ENCODE measurements around the gene PRR23B.

The PRR23B gene

GRCh38 chr3:139020868-139021234, at the start of gene PRR23B:
TSS of gene PRR23B (minus strand) at chr3:139020926. CDS start at chr3:139020661, 265 bp downstream.
- H3K4me3 ChIP-seq (ENCODE audit: low read depth, low read length, poor library complexity, severe bottlenecking), result no peak within 1 kb of the TSS
- H3F3A ChIP-seq (ENCODE audit: insufficient read depth, low read length), result no peaks in the 10 kb centered on the region
- no peaks in the 10 kb centered on the region for H4K20me1 ChIP-seq (ENCODE audit: insufficient read depth, low read length)
- TF ChIP-seq EZH2 (IDR thresholded peaks at IDR 0.05; ENCODE audit: borderline replicate concordance, low read length), result no peak
- peak; percentile 63 for TF ChIP-seq CTCF (IDR thresholded peaks at IDR 0.05; ENCODE audit: low read length)
- H3K4me1 ChIP-seq (ENCODE audit: insufficient read depth, low read length, severe bottlenecking), result no peaks in the 10 kb centered on the region
- no peak within 1 kb of the TSS for H2AFZ ChIP-seq (ENCODE audit: low read length)
- no peaks in the 10 kb centered on the region for H3K79me2 ChIP-seq (ENCODE audit: insufficient read depth, low read length)
- no peak within 1 kb of the TSS for H3K4me2 ChIP-seq (ENCODE audit: low read length)
- no peaks in the 10 kb centered on the region for H3K9me3 ChIP-seq (ENCODE audit: low read length)
- H3K36me3 ChIP-seq (ENCODE audit: insufficient read depth, low read length), result no peaks in the 10 kb centered on the region
- H3K27me3 ChIP-seq (ENCODE audit: insufficient read depth, low read length), result no peaks in the 10 kb centered on the region
- no peak within 1 kb of the TSS for H3K9ac ChIP-seq (ENCODE audit: low read length)
- no peak within 1 kb of the TSS for H3K27ac ChIP-seq (ENCODE audit: low read depth, low read length, poor library complexity, severe bottlenecking)
- H3K9me2 ChIP-seq (ENCODE audit: low read depth, low read length), result no peaks in the 10 kb centered on the region

DNA sequence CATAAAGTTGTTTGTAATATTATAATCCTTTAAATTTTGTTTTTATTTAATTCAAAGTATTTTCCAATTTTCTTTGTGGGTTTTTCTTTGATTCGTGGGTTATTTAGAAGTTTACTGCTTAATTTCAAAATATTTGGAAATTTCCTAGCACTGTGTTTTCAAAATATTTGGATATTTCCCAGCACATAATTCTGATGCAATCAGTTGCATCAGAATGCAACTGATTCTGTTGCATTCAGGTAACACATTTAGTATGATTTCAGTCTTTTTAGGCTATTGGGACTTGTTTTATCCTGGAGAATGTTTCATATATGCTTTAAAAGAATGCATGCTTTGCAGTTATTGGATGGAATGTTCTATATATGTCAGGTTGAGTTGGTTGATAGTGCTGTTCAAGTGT, 42.2 kb upstream of the PRR23B start:
- Histone ChIP-seq H2AFZ (ENCODE audit: low read length) (no peak overlapping the region), H3K27me3 (ENCODE audit: insufficient read depth, low read length) (no peaks in the 10 kb centered on the region), H4K20me1 (ENCODE audit: insufficient read depth, low read length) (no peaks in the 10 kb centered on the region), H3K9me3 (ENCODE audit: low read length) (no peaks in the 10 kb centered on the region), H3K27ac (ENCODE audit: low read depth, low read length, poor library complexity, severe bottlenecking) (no peak overlapping the region), H3K36me3 (ENCODE audit: insufficient read depth, low read length) (no peaks in the 10 kb centered on the region), H3K79me2 (ENCODE audit: insufficient read depth, low read length) (no peaks in the 10 kb centered on the region), H3F3A (ENCODE audit: insufficient read depth, low read length) (no peaks in the 10 kb centered on the region), H3K4me2 (ENCODE audit: low read length) (no peak overlapping the region), H3K4me3 (ENCODE audit: low read depth, low read length, poor library complexity, severe bottlenecking) (no peak overlapping the region), H3K9me2 (ENCODE audit: low read depth, low read length) (no peaks in the 10 kb centered on the region), H3K9ac (ENCODE audit: low read length) (no peak overlapping the region), H3K4me1 (ENCODE audit: insufficient read depth, low read length, severe bottlenecking) (no peaks in the 10 kb centered on the region)
- no peak for TF ChIP-seq EZH2 (IDR thresholded peaks at IDR 0.05; ENCODE audit: borderline replicate concordance, low read length)
- no peak for TF ChIP-seq CTCF (IDR thresholded peaks at IDR 0.05; ENCODE audit: low read length)

- H3F3A ChIP-seq (ENCODE audit: insufficient read depth, low read length), result no peaks in the 10 kb centered on the region
- no peaks in the 10 kb centered on the region; the same call in 1 of the 2 replicates for H3K9me2 ChIP-seq (ENCODE audit: low read depth, low read length)
- H3K9ac ChIP-seq (ENCODE audit: low read length), result no peak overlapping the region
- no peak overlapping the region for H2AFZ ChIP-seq (ENCODE audit: low read length)
- H3K4me1 ChIP-seq (ENCODE audit: insufficient read depth, low read length, severe bottlenecking), result no peaks in the 10 kb centered on the region
- H3K36me3 ChIP-seq (ENCODE audit: insufficient read depth, low read length), result no peaks in the 10 kb centered on the region
- no peak for TF ChIP-seq EZH2 (IDR thresholded peaks at IDR 0.05; ENCODE audit: borderline replicate concordance, low read length)
- no peak for TF ChIP-seq CTCF (IDR thresholded peaks at IDR 0.05; ENCODE audit: low read length)
- no peaks in the 10 kb centered on the region for H4K20me1 ChIP-seq (ENCODE audit: insufficient read depth, low read length)
- no peaks in the 10 kb centered on the region for H3K27me3 ChIP-seq (ENCODE audit: insufficient read depth, low read length)
- no peaks in the 10 kb centered on the region for H3K79me2 ChIP-seq (ENCODE audit: insufficient read depth, low read length)
- H3K9me3 ChIP-seq (ENCODE audit: low read length), result 0 out of 2 replicates have a peak, but pooled peaks cover 3% of the 10 kb centered on the region
- H3K4me3 ChIP-seq (ENCODE audit: low read depth, low read length, poor library complexity, severe bottlenecking), result no peak overlapping the region
- H3K4me2 ChIP-seq (ENCODE audit: low read length), result no peak overlapping the region
- no peak overlapping the region for H3K27ac ChIP-seq (ENCODE audit: low read depth, low read length, poor library complexity, severe bottlenecking)
These were observed 32.3 kb upstream of the PRR23B start for GRCh38 chr3:139052802-139053600.
